Spleen (tissue), 11 donors: ENCODE results near the gene TLCD3B. TPM values are rescaled to one million over a fixed set of nuclear protein-coding genes. Genes with fewer than 3 reads are reported as not detected.
A peak's percentile ranks its signal among the peaks of the same experiment; 100 is the strongest.

Experiments used
- DNase-seq: peaks from one replicate; pipeline ENCODE4 v3.0.0-alpha.2; 2020
- H3K27ac ChIP-seq, 8 donors: fragments of 200-600 bp; sonication (generic) in 7 of 8; 1 replicate in 4 of 8; 2 replicates in 4 of 8; pipeline versions ENCODE4 v1.5.0 to v1.8.0; 2016 to 2021; ENCODE audit warnings: inconsistent platforms in 4 of 8, mild to moderate bottlenecking in 4 of 8, moderate library complexity in 1 of 8
- H3K27me3 ChIP-seq, 7 donors: fragments of 200-600 bp; sonication (generic) in 6 of 7; replicated peaks in 1 of 7; 1 replicate in 4 of 7; 2 replicates in 3 of 7; pipeline versions ENCODE4 v1.5.0 to v1.8.0; 2016 to 2021; ENCODE audit warnings: inconsistent platforms in 3 of 7, mild to moderate bottlenecking in 1 of 7
- H3K36me3 ChIP-seq, 6 donors: fragments of 200-600 bp; sonication (generic) in 5 of 6; 1 replicate in 4 of 6; 2 replicates in 2 of 6; pipeline versions ENCODE4 v1.5.0 to v1.8.0; 2016 to 2021; ENCODE audit warnings: inconsistent platforms in 2 of 6
- H3K4me1 ChIP-seq, 6 donors: fragments of 200-600 bp; sonication (generic) in 5 of 6; 1 replicate in 3 of 6; 2 replicates in 3 of 6; pipeline versions ENCODE4 v1.5.0 to v1.8.0; 2016 to 2021; ENCODE audit warnings: inconsistent platforms in 3 of 6
- H3K4me3 ChIP-seq, 8 donors: fragments of 200-600 bp; sonication (generic) in 7 of 8; 1 replicate in 4 of 8; 2 replicates in 4 of 8; pipeline versions ENCODE4 v1.5.0 to v1.8.0; 2016 to 2021; ENCODE audit warnings: inconsistent platforms in 4 of 8, mild to moderate bottlenecking in 4 of 8, moderate library complexity in 2 of 8
- H3K9me3 ChIP-seq, 8 donors: fragments of 200-600 bp; sonication (generic) in 7 of 8; 1 replicate in 4 of 8; 2 replicates in 4 of 8; pipeline versions ENCODE4 v1.5.0 to v1.8.0; 2016 to 2021; ENCODE audit warnings: inconsistent platforms in 4 of 8
- POLR2A ChIP-seq, 3 donors: fragments of 450-650 bp; IDR thresholded peaks; one replicate each; pipeline ENCODE4 v1.5.1; 2017; ENCODE audit warnings: antibody characterized with exemption in 3 of 3, mild to moderate bottlenecking in 1 of 3
- POLR2AphosphoS5 ChIP-seq, 3 donors: sonication (generic); formaldehyde crosslinking; IDR thresholded peaks; one replicate each; pipeline ENCODE4 v1.5.1; 2017; ENCODE audit warnings: antibody characterized with exemption in 3 of 3
- WGBS, 5 donors: extraction: QIAGEN DNeasy Blood & Tissue Kit in 3 of 5; methylation state at CpG; one replicate each; pipeline versions ENCODE4 v1.1.5 to v1.1.7; 2013 to 2018; 5-methylcytosine and 5-hydroxymethylcytosine counted together
- intact Hi-C: fragments of 100-400 bp; cut with DNase I; formaldehyde crosslinking; loops from one replicate; pipeline ENCODE4 v1.15.0; 2023; ENCODE audit warnings: low total_unique reads
- polyA plus RNA-seq, 3 donors: library from polyadenylated mRNA; stranded (reverse); fragments of 200-250 nt; gene quantifications; one replicate each; pipeline ENCODE4 v1.2.1, GENCODE V29; 2013
- total RNA-seq, 7 donors: library from RNA; depleted of rRNA in 3 of 7; stranded (reverse); fragments of >200 nt in 3 of 7; fragmentation: NEBNext Ultra II Directional in 4 of 7; extraction: Animal tissue kit (Norgen Biotek cat#: 25700) in 4 of 7; gene quantifications; one replicate each; pipeline versions ENCODE4 v1.1.0 to v1.2.1, GENCODE V29; 2016 to 2021
- TF ChIP-seq, protein P1 (sequence below), 11 experiments: fragments of 200-600 bp in 7 of 11; fragments of 450-650 bp in 4 of 11; sonication (generic) in 4 of 11; IDR thresholded peaks in 8 of 11; conservative IDR thresholded peaks in 3 of 11; 1 replicate in 7 of 11; 2 replicates in 4 of 11; pipeline versions ENCODE4 v1.4.0 to v1.8.0; 2016 to 2021; ENCODE audit warnings: antibody characterized with exemption in 11 of 11, inconsistent platforms in 4 of 11, mild to moderate bottlenecking in 1 of 11
- donor health status: healthy with polysubstance abuse.
- donor health status: DM: no; HTN: no; CAD: no; lungs with moderate emphysema.
- donor health status: DM: no; HTN: no; CAD: no.
- donor health status: Bipolar disorder and iron deficiency.
- donor health status: healthy.
- donor health status: DM: no; HTN: no; CAD: no.
- donor health status: DM: yes; HTN: yes; CAD: no.

Gene TLCD3B
- total and polyA plus RNA-seq, 10 donors: 0.09 to 0.10 TPM; not detected in 8

DNA sequence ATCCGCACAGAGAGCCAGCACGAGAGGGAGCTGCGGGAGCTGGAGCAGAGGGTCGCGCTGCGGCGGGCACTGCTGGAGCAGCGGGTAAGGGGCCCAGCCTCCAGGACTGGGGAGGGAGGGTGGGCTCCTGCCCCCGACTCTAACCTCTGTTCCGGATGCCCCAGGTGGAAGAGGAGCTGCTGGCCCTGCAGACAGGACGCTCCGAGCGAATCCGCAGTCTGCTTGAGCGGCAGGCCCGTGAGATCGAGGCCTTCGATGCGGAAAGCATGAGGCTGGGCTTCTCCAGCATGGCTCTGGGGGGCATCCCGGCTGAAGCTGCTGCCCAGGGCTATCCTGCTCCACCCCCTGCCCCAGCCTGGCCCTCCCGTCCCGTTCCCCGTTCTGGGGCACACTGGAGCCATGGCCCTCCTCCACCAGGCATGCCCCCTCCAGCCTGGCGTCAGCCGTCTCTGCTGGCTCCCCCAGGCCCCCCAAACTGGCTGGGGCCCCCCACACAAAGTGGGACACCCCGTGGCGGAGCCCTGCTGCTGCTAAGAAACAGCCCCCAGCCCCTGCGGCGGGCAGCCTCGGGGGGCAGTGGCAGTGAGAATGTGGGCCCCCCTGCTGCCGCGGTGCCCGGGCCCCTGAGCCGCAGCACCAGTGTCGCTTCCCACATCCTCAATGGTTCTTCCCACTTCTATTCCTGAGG, 40.0 kb downstream of the TLCD3B start:
- Histone ChIP-seq H3K4me1 (peaks cover 11 to 25% (median 18%) of the 10 kb centered on the region in 6 donors), H3K27ac (no peak overlapping the region), H3K4me3 (no peak overlapping the region), H3K27me3 (no peaks in the 10 kb centered on the region), H3K36me3 (peaks cover 4 to 79% (median 75%) of the 10 kb centered on the region in 6 donors), H3K9me3 (no peaks in the 10 kb centered on the region)
- peak; percentile 73 for DNase-seq
- TF ChIP-seq POLR2A (IDR thresholded peaks at IDR 0.05) (no peak), POLR2AphosphoS5 (IDR thresholded peaks at IDR 0.05) (peak in 2 of 3 donors; percentile 24 to 55)
- TF ChIP-seq, protein P1, sequence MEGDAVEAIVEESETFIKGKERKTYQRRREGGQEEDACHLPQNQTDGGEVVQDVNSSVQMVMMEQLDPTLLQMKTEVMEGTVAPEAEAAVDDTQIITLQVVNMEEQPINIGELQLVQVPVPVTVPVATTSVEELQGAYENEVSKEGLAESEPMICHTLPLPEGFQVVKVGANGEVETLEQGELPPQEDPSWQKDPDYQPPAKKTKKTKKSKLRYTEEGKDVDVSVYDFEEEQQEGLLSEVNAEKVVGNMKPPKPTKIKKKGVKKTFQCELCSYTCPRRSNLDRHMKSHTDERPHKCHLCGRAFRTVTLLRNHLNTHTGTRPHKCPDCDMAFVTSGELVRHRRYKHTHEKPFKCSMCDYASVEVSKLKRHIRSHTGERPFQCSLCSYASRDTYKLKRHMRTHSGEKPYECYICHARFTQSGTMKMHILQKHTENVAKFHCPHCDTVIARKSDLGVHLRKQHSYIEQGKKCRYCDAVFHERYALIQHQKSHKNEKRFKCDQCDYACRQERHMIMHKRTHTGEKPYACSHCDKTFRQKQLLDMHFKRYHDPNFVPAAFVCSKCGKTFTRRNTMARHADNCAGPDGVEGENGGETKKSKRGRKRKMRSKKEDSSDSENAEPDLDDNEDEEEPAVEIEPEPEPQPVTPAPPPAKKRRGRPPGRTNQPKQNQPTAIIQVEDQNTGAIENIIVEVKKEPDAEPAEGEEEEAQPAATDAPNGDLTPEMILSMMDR (IDR thresholded peaks at IDR 0.05 in 8 of 11, conservative IDR thresholded peaks at IDR 0.05 in 3 of 11): no peak
- 91 to 95% (median 94%) methylated on average over 18 to 35 of the region's 35 CpGs for WGBS, 5 donors
- intact Hi-C loops: no loop called here

DNA sequence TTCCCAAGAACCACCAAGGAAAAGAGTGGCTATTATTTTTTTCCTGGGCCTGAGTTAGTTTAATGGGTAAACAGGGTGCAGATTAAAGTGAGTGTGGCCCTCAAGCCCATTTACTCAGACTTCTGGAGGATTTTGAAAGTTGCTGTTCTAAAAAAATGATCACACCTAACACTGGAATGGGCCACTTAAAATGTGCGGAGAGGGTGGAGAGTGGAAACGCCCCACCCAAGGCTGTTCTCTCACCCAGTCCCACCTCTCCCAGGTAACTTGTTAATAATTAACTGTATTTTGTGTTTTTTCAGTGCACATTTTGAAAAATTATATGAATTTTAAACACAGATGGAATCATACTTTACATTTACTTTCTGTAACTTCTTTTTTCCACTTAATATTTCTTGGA, 41.0 kb downstream of the TLCD3B start:
- no peaks in the 10 kb centered on the region for H3K9me3 ChIP-seq
- no peak overlapping the region for H3K27ac ChIP-seq
- peaks cover 4 to 89% (median 85%) of the 10 kb centered on the region in 6 donors for H3K36me3 ChIP-seq
- TF ChIP-seq POLR2A (IDR thresholded peaks at IDR 0.05): no peak
- TF ChIP-seq, protein P1 (IDR thresholded peaks at IDR 0.05 in 8 of 11, conservative IDR thresholded peaks at IDR 0.05 in 3 of 11): no peak
- TF ChIP-seq POLR2AphosphoS5 (IDR thresholded peaks at IDR 0.05): no peak
- no peak overlapping the region for H3K4me3 ChIP-seq
- WGBS, 5 donors: 74 to 93% (median 85%) methylated on average over 2 of the region's 2 CpGs
- intact Hi-C loops: no loop called here
- DNase-seq: no peak
- H3K4me1 ChIP-seq: peaks cover 10 to 22% (median 15%) of the 10 kb centered on the region in 6 donors
- no peaks in the 10 kb centered on the region for H3K27me3 ChIP-seq

DNA sequence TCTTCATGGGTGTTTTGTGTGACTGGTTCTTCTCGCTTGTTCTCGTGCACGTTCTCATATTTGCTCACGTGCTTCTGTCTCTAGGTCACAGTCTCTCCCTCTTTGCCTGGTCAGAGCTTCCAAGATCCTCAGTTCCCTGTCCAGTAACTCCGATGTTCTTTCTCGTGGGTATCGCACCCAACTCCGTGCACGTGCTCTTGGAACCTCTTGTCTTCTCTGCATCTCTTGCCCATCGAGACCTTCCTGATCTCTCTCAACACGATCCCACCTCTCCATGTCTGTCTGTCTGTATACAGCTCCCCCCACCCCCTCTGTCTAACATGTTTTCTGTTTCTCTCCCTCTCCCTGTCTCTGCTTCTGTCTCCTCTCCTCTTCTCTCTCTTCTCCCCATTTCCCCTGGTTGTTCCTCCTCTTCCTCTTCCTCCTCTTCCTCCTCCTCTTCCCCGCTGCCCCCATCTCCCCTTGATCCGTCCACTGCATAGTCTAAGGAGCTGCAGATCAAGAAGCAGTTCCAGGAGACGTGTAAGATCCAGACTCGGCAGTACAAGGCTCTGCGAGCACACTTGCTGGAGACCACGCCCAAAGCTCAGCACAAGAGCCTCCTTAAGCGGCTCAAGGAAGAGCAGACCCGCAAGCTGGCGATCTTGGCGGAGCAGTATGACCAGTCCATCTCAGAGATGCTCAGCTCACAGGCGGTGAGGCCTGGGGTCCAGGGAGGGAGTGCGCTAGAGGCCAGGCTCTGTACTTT, 41.8 kb downstream of the TLCD3B start:
- H3K27ac ChIP-seq: no peak overlapping the region
- H3K9me3 ChIP-seq: no peaks in the 10 kb centered on the region
- peak; percentile 49 for DNase-seq
- intact Hi-C loops: no loop called here
- H3K4me3 ChIP-seq: no peak overlapping the region
- WGBS, 5 donors: 86 to 92% (median 88%) methylated on average over 23 of the region's 23 CpGs
- TF ChIP-seq POLR2AphosphoS5 (IDR thresholded peaks at IDR 0.05) (peak in 2 of 3 donors; percentile 23 to 32), POLR2A (IDR thresholded peaks at IDR 0.05) (no peak)
- TF ChIP-seq, protein P1 (IDR thresholded peaks at IDR 0.05 in 8 of 11, conservative IDR thresholded peaks at IDR 0.05 in 3 of 11): no peak
- peaks cover 4 to 97% (median 93%) of the 10 kb centered on the region in 6 donors for H3K36me3 ChIP-seq
- H3K27me3 ChIP-seq: no peaks in the 10 kb centered on the region
- H3K4me1 ChIP-seq: peaks cover 3 to 15% (median 7%) of the 10 kb centered on the region in 6 donors
